GM10248 (cell line): Measurements from ENCODE around the gene SLC24A4.

Source experiments
- CTCF ChIA-PET: fragments of 300-600 bp; sonication (Branson Sonifier 250); formaldehyde crosslinking; extraction: SDS; loops from one replicate; lab custom pipeline; 2021; ENCODE audit warnings: antibody characterized with exemption; lab: Yijun Ruan, JAX
- POLR2A ChIA-PET: fragments of 350-650 bp; sonication (Branson Sonifier 250); formaldehyde crosslinking; extraction: SDS; loops from one replicate; lab custom pipeline; 2020; ENCODE audit warnings: antibody characterized with exemption; lab: Yijun Ruan, JAX
- DNase-seq: peaks from one replicate; pipeline ENCODE4 v3.0.0; 2012; ENCODE audit errors: extremely low spot score
- CTCF ChIP-seq: IDR thresholded peaks from 2 replicates; pipeline ENCODE4 v1.5.1; 2012; ENCODE audit warnings: mild to moderate bottlenecking, low read depth; ENCODE audit errors: extremely low read depth, missing control alignments, control extremely low read depth

SLC24A4 gene

GRCh38 chr14:92391726-92392125 is 68.8 kb downstream of the SLC24A4 start:
- ChIA-PET CTCF (interaction anchor here (1.6 kb wide), 1 partner anchor 9 kb away, joined by 4 read pairs; no protein-coding TSS in a partner anchor), POLR2A (no interaction called here)
- no peak for TF ChIP-seq CTCF
- no peak for DNase-seq

GRCh38 chr14:92392711-92393110 is 69.7 kb downstream of the SLC24A4 start:
- DNase-seq: no peak
- ChIA-PET CTCF (interaction anchor here (1.6 kb wide), 1 partner anchor 8 kb away, joined by 4 read pairs; no protein-coding TSS in a partner anchor), POLR2A (no interaction called here)
- TF ChIP-seq CTCF: no peak

- DNase-seq: no peak
- ChIA-PET CTCF (interaction anchor here (1.3 kb wide), 1 partner anchor 19 kb away, joined by 4 read pairs; no protein-coding TSS in a partner anchor), POLR2A (no interaction called here)
- TF ChIP-seq CTCF: no peak
Observed at GRCh38 chr14:92397150-92397952, 74.4 kb downstream of the SLC24A4 start.

GRCh38 chr14:92397953-92398564 is 75.1 kb downstream of the SLC24A4 start:
- ChIA-PET POLR2A (no interaction called here), CTCF (no interaction called here)
- no peak for TF ChIP-seq CTCF
- DNase-seq: no peak

- ChIA-PET CTCF (interaction anchor here (0.6 kb wide), 1 partner anchor 74 kb away, joined by 3 read pairs; no protein-coding TSS in a partner anchor), POLR2A (no interaction called here)
- TF ChIP-seq CTCF: no peak
- DNase-seq: no peak
Observed at GRCh38 chr14:92398888-92399636, 76.1 kb downstream of the SLC24A4 start.

- peak; percentile 50 for DNase-seq
- TF ChIP-seq CTCF: no peak
- ChIA-PET CTCF (interaction anchor here (1.5 kb wide), 1 partner anchor 9 kb away, joined by 4 read pairs; no protein-coding TSS in a partner anchor), POLR2A (no interaction called here)
Observed at GRCh38 chr14:92400579-92401444, 77.8 kb downstream of the SLC24A4 start.
